ENCODE results near the gene COL4A6.

Gene COL4A6

DNA sequence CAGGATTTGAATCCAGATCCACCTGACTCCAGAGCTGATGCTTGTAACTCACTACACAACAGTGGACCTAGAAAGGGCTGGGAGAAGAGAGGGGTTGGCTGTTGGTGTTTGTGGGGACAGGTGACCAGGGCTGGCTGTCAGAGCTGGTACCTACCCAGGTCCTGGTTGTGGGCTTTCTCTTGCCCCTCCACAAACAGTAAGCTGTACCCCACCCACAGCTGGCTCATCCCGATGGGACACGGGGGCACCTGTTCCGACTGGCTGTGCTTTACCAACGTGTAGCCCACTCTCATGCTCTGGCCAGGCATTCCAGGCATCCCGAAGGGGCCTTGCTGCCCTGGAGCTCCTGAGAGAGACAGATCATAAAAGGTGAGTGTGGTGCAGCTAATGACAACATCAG, 277.9 kb downstream of the COL4A6 start:
- no peak for FAIRE-seq
- DNase-seq (ENCODE audit: low spot score): no peak

DNA sequence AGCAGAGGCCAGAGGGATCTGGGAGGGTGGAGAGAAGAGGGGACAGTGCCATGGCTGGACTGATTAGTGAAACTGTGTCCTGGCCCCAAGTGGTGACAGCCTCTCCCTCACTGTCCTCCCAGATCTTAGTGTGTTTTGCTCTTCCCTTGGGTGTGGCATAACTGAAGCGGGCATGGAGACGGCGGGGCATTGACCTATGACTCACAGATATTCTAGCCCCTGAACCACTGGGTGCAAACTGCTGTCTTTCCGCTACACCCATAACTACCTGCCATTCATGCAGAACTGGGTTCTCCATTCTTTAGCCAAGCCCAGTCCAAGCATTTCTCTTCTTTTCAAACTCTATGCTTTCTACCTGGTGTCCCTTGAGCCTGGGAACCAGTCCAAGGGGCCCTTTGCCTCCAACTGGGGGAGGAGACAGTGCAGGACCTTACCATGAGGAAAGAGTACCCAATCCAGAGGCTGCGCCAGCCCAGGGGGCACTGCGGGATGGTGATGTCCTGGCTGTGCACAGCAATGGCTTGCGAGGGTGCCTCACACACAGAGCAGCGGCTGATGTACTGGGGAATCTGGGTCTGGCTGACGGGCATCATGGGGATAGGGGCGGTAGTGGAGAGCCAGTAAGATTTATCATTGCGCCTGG, 279.1 kb downstream of the COL4A6 start:
- no peak for DNase-seq (ENCODE audit: low spot score)
- FAIRE-seq: no peak

DNA sequence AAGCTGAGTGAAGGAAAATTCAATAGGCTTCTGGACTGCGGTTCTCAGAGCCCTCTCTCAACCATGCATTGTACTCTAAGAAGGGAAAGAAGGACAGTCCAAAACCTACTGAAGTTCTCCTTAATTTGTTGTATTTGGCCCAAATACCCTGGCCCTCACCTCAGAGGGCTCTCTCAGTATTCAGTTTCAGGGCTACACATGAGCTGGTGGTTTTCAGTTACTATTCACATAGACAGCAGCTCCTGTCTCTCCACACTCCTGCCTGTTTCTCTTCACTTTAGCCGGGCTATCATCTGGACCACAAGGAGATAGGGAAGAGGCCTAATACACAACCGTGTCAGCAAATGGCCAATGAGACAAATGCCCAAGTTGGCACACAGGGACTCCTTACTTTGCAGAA, 280.6 kb downstream of the COL4A6 start:
- DNase-seq (ENCODE audit: low spot score) (no peak), FAIRE-seq (no peak)

DNA sequence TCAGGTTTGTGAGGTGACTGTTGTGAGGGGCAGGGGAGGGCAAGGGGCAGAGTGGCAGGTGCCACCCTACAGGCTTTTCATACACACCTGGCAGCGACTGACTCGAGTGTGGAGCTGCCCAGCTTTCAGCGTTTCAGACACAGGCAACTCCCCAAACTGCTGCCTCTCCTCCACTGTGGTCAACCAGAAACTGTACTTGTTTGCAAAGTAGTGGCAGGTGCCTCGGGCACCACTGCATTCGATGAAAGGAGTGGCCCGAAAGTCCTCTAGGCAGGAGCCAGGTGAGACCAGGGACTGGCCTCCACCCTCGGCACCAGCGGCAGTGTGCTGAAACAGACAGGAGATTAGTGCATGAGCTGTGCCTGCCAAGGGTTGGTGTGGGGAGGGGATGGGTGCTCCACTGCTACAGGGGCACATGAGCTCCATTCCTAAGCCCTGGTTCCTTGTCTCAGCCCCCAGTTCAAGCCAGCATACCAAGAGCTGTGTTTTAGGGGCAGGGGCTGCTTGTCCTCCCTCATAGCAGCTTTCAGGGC, 281.2 kb downstream of the COL4A6 start:
- no peak for DNase-seq (ENCODE audit: low spot score)

DNA sequence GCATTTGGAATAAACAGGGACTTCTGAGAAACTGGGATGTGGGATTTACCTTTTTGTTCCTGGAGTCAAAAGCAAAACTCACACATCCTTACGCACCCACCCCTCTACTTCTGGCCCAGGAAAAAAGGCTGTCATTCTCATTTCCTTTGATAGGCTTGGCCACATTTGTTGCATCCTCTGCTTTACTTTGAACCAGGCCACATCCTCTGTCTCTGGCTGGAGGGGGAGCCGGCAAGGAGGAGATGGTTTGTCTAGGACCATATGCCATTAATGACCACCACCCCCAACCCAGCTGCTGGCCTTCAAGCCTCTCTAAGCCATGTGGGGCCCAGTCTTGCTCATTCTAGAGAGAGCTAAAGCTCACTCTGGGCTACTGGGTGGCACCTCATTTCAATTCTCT, 282.1 kb downstream of the COL4A6 start:
- no peak for DNase-seq (ENCODE audit: low spot score)
- no peak for FAIRE-seq

More for the DNA sequence above, 281.2 kb downstream of the COL4A6 start:
- FAIRE-seq: no peak

DNA sequence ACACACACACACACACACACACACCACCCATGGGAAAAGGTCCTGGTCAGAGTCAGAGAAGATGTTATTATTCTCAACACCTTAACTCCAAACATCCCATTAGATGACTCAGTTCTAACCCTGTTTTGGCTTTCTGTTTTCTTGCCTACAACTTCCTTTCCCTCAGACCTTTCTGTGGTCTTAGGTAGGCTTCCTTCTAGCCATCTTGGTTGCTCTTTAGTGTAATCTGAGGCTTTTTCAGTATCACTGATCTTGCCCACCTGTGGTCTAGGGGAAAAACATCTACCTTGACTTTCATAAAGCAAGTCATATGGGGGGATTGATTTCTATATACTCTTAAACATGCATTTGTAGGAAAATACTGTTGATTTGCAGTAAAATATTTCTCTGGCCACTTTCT, 289.7 kb downstream of the COL4A6 start:
- DNase-seq (ENCODE audit: low spot score): no peak
- FAIRE-seq: no peak

DNA sequence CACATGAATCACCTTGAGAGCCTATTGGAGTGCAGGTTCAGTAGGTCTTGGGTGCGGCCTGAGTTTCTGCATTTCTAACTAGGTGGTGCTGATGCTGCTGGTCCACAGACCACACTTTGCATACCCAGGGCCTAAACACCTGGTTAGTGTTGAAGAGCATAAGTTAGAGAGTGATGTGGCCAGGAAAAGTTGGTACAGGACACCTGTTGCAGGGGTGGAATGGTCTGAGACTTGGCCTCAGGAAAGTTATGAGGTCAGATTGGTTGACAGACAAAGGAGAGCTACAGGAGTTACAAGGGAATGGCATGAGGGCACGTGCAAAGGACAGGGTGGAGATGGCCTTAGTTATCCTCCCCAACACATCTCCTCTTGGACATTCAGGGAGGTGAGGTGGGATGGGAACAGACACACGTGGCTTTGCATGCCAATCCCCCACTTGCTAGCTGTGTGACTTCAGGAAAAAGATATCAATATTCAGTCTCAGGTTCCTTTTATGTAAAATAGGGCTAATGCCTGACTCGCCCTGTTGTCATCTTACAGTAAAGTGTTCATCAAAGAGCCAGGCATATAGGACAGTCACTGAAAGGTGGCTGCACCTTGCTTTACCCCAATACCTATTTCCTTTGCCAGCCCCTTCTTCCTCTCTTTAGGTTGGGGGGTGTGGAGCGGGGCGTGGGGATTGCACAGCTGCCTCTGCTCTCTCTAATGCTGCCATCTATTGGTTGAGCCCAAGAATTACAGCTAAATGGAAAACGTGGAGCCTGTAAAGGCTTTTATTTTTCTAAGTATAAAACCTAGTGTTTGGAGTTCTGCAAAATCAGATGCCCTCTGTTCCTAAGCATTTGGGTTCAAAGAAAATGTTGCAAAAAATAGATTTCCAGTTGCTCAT, 299.2 kb downstream of the COL4A6 start:
- FAIRE-seq (no peak), DNase-seq (ENCODE audit: low spot score) (peak; percentile 8)

DNA sequence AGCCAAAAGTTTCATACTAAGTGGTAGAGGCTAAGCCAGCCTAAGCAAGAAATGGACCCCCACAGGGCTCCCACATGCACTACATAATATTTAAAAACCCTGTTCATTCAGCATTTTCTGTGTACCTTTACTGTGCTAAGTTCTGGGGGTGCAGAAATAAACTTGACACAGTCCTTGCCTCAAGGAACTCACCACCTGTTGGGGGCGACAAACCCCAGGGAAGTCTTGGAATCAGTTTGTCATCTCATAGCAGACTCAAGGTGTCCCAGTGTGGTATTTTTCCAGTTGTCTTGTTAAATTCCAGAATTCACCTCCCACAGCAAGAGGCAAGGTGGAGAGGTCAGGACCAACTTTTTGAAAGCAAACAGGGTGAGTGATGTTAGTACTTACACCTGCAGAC, 303.5 kb downstream of the COL4A6 start:
- DNase-seq (ENCODE audit: low spot score) (no peak), FAIRE-seq (no peak)

DNA sequence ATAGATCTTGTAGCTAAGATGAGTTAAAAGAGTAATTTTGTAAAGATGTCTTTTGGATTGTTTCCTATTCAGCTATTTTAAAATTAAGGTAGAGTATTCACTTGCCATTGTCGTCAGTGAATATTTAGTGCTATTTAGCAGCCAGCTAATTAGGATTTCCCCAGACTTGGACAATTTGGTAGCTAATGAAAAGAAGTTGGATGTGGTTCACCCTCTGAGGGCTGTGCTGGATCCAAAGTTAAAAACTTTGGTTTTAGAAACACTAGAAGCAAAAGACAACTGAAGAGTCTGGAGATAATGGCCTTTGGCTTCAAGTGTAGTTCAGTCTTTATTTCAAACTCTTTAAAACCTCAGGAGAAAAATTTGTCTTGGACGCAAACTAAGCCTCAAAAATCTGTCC, 305.3 kb downstream of the COL4A6 start:
- FAIRE-seq: no peak
- DNase-seq (ENCODE audit: low spot score): no peak

DNA sequence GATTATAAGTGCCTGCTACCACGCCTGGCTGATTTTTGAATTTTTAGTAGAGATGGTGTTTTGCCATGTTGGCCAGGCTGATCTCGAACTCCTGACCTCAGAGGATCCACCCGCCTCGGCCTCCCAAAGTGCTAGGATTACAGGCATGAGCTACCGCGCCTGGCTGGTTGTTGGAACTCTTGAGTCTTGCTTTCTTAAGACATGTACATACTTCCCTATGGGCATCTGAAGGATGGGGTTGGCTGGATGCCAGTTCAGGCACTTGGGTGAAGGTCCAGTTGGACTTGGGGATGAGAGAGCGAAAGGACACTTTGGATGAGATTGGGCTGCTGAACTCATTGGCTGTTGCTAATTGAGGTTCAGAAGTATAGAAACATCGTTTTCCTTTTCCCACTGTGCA, 306.2 kb downstream of the COL4A6 start:
- no peak for FAIRE-seq

DNA sequence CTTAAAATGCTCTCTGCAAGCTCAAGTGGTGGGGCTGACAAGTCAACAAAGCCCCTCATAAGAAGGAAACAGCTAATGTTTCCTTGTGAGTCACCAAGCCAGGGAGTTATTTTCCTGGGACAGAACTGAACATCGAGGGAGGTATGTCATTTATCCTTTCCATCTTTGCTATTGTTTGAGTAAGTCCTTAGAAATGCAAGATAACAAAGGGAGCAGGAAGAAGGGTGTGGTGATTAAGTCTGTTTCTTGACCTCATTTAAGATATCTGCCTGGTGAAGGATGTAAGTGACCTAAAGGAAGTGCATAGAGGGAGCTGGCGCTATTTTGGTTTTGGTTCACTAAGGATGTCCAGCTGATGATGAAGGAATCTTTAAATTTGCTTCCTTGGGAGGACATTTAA, 306.8 kb downstream of the COL4A6 start:
- no peak for FAIRE-seq

More for the DNA sequence above, 306.2 kb downstream of the COL4A6 start:
- no peak for DNase-seq (ENCODE audit: low spot score)

DNA sequence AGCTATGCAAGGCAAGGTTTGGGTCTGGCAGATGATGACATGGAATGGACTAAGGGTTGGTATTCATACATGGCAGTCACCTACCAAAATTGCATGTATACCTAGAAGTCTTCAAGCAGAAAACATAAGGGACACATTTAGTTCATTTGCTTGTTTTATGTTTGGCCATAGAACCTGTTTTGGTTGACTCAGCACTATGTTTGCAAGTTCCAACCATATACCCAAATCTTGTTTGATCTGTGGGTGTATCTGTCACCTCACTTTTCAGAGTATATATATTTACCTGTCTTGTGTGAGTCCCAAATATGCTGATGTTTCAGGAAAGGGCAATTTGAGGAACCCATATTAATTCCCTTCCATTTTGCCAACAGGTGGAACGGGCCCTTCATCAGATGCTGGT, 307.3 kb downstream of the COL4A6 start:
- FAIRE-seq: no peak

More for the DNA sequence above, 306.8 kb downstream of the COL4A6 start:
- DNase-seq (ENCODE audit: low spot score): peak; percentile 3

DNA sequence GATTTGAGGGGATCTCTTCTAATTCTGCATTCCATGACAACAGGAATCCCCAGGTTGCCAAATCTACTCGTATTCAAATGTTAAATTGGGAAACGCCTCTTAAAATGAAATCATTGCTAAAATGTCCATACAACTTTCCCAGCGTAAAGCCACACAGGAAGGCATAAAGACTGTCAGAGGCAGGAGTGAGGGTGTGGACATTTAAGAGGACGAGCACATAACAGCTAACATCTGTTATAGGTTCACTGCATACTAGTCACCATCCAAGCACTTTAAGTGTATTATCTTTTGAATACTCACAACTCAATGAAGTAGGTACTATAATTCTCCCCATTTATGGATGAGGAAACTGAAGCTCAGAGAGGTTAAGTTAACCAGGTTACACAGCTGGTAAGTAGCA, 311.1 kb downstream of the COL4A6 start:
- FAIRE-seq (no peak), DNase-seq (ENCODE audit: low spot score) (no peak)

More for the DNA sequence above, 307.3 kb downstream of the COL4A6 start:
- DNase-seq (ENCODE audit: low spot score): no peak

DNA sequence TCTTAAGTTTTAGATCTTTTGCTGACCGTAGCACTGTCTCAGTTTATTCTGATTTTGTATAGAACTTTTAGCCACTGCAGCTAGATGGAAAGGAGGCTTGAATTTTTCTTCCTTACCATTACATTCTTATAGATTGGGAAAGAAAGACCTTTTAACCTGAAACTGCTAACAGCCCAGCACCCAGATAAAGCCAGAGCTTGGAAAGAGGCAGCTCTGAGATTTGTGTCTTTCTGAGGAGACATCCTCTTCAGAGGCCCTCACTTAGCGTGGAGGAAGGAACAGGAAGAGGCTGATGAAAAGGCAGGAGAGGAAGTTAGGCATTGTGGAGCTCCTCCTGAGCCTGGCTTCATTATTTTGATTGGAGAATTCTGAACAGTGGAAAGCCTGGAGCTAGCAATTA, 311.6 kb downstream of the COL4A6 start:
- DNase-seq (ENCODE audit: low spot score) (no peak), FAIRE-seq (no peak)

DNA sequence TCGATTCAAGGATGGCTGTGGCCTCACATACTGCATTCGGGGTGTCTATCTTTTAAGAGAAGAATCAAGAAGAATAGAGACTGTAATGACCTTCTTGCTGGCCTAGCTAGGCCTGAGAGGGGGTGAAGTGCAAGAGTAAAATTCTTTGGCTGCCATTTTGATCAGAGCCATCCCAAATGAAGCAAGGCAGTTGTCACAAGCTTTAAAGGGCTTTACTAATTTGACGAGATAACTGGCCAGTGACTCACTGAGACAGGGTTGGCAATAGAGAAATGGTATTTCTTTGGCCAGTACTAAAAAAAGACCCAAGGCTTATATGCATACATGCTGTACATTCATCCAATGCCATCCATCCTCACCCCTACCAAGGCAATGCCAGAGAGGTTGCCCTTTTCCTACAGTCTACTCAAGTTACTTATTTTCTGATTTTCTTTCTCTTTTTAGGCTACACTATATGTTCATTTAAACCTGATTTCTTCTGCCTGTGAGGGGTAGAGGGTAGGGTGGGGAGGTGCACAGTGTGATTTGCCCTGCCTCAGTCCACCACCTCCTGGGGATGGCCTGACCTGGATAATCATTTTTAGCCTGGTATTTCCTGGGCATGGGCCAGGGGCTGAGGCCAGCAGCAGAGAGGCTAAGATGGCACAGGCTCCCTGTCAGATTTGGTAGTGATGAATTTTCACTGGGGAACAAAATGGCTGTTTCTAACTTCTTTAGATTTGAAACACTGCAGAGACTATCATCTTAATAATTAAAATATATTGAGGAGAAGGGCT, 314.4 kb downstream of the COL4A6 start:
- FAIRE-seq (no peak), DNase-seq (ENCODE audit: low spot score) (no peak)

DNA sequence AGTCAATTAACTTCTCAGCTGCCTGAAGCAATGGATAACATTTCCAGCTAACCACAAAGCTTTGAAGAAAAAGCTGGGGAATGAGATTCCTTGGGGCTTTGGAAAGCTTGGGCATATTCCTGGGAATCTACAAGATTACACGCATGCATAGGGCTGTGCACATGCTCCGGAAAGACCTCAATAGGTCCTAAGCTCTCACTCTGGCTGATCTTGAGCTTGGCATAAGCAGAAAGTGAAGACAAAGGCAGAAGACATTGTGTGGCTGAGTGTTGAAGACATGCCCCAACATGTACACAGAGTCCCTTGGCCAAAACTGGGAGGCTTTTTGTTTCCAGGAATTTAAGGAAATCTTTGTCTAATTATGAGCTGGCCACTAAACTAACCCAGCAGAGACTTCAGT, 315.5 kb downstream of the COL4A6 start:
- DNase-seq (ENCODE audit: low spot score) (no peak), FAIRE-seq (no peak)

DNA sequence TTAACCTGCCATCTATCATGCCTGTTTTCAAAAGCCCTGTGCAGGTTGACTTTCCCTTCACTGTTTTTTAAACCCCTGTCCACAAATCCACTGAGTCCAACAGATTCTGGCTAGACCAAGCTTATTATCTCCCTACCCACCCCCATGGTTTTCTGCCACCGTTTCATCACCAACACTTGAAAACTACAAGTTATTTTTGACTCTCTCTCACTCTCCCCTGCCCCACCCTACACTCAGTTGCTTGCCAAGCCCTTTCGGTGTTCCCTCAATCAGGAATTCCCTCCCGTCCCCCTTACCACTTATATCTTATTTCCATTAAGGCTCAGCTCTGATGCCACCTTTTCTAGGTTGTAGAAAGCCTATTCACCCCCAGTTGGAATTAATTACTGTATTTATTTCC, 316.9 kb downstream of the COL4A6 start:
- no peak for FAIRE-seq
- no peak for DNase-seq (ENCODE audit: low spot score)

DNA sequence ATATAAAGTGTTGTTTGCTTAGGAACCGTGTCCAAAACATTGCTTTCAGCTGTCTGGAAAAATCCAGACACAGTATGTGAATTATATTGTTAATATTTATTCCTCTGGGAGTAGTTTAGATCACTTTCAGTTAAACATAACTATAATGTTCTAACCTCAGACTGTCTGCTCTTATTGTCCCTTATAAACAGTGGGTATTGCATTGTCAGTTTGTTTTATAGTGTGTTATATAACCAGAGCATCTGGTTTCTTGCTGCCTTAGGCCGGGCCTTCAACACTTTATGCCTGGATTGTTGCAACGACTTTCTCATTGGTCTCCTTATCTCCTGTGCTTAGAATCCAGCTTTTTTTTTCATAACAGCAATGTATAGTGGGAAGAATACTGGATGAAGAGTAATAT, 320.2 kb downstream of the COL4A6 start:
- no peak for DNase-seq (ENCODE audit: low spot score)
- no peak for FAIRE-seq

DNA sequence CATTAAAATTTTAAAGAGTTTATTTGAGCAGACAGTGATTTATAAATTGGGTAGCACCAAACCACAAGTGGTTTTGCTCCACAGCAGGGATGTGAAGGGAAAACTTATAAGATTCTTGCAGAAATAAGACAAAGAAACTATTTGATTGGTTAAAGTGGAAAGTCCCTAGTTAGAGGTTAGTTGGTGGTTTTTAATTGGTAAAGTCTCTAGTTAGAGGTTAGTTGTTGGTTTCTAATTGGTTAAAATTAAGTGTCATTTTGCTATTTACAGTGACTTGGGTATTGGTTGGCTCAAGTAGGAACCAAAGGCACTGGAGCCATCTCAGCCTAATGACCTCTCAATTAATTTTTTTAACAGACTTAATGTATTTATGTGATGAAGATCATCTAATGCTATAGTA, 323.7 kb downstream of the COL4A6 start:
- FAIRE-seq (no peak), DNase-seq (ENCODE audit: low spot score) (no peak)

All from urothelium cell line (cell line).